IPS-18a (cell line): ENCODE measurements around the gene SARS2.

Experiments used
- H3K27ac ChIP-seq: one replicate; pipeline ENCODE4 v1.5.1; 2013; ENCODE audit warnings: low read length
- H3K27me3 ChIP-seq: one replicate; pipeline ENCODE4 v1.6.1; 2013; ENCODE audit warnings: mild to moderate bottlenecking, low read length; ENCODE audit not compliant: control insufficient read depth, insufficient read depth
- H3K36me3 ChIP-seq: one replicate; pipeline ENCODE4 v1.6.1; 2013; ENCODE audit warnings: low read depth, low read length; ENCODE audit not compliant: control insufficient read depth
- H3K4me1 ChIP-seq: one replicate; pipeline ENCODE4 v1.6.1; 2013; ENCODE audit warnings: low read depth, low read length; ENCODE audit not compliant: control insufficient read depth
- H3K4me3 ChIP-seq: one replicate; pipeline ENCODE4 v1.5.1; 2013; ENCODE audit warnings: low read length
- H3K9ac ChIP-seq: one replicate; pipeline ENCODE4 v1.6.1; 2013; ENCODE audit warnings: mild to moderate bottlenecking, low read length, moderate library complexity
- H3K9me3 ChIP-seq: one replicate; pipeline ENCODE4 v1.6.1; 2013; ENCODE audit warnings: low read depth, low read length; ENCODE audit not compliant: control insufficient read depth

Gene SARS2

DNA sequence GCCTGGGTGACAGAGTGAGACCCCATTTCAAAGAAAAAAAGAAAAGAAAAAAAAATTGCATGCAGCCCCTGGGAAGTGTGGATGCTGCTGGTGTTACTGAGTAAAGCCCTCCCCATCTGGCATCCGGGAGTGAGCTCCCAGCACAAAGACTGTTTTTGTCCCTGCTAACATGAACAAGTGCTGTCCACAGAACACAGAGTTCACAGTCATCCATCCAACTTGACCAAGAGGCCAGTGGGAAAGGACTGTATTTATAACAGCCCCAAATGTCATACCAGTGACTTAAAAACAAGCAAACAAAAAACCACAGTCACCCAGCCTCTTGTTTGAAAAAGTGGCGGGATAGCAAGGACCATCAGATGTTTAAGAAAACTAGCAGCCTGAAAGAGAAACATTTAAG is 34.2 kb upstream of the SARS2 start:
- no peak overlapping the region for H3K27ac ChIP-seq
- H3K4me1 ChIP-seq, result no peaks in the 10 kb centered on the region
- H3K27me3 ChIP-seq, result no peaks in the 10 kb centered on the region
- H3K36me3 ChIP-seq, result no peaks in the 10 kb centered on the region
- no peak overlapping the region for H3K4me3 ChIP-seq
- no peak overlapping the region for H3K9ac ChIP-seq
- H3K9me3 ChIP-seq, result no peaks in the 10 kb centered on the region

DNA sequence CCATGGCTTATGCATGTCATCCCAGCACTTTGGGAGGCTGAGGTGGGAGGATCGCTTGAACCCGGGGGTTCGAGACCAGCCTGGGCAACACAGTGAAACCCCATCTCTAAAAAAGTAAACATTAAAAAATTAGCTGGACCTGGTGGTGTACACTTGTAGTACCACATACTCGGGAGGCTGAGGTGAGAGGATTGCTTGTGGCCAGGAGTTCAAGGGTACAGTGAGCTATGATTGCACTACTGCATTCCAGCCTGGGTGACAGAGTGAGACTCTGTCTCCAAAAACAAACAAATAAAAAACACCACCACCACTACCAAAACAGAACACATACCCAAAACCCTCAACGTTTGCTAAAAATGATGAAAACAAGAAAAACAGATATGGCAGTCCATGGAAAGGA is 29.1 kb upstream of the SARS2 start:
- Histone ChIP-seq H3K4me1 (no peaks in the 10 kb centered on the region), H3K4me3 (no peak overlapping the region), H3K36me3 (no peaks in the 10 kb centered on the region), H3K27me3 (no peaks in the 10 kb centered on the region), H3K9me3 (no peaks in the 10 kb centered on the region), H3K9ac (no peak overlapping the region), H3K27ac (no peak overlapping the region)

DNA sequence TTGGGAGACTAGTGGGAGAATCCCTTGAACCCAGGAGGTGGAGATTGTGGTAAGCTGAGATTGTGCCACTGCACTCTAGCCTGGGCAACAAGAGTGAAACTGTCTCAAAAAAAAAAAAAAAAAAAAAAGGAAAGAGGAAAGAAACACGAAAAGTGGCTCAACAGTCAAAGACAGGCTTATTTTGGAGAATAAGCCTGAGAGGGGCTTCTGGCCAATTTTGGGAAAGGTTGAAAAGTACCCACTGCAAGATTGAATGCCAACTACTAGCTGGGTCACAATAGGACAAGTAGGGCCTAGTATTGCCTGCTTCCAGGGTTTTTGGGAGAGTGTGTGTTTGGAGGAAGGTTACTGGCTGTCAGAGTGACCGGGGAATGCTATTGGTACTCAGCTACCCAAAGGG is 27.7 kb upstream of the SARS2 start:
- H3K27ac ChIP-seq, result no peak overlapping the region
- H3K27me3 ChIP-seq, result no peaks in the 10 kb centered on the region
- no peak overlapping the region for H3K9ac ChIP-seq
- no peaks in the 10 kb centered on the region for H3K4me1 ChIP-seq
- no peak overlapping the region for H3K4me3 ChIP-seq
- no peaks in the 10 kb centered on the region for H3K9me3 ChIP-seq
- H3K36me3 ChIP-seq, result no peaks in the 10 kb centered on the region

DNA sequence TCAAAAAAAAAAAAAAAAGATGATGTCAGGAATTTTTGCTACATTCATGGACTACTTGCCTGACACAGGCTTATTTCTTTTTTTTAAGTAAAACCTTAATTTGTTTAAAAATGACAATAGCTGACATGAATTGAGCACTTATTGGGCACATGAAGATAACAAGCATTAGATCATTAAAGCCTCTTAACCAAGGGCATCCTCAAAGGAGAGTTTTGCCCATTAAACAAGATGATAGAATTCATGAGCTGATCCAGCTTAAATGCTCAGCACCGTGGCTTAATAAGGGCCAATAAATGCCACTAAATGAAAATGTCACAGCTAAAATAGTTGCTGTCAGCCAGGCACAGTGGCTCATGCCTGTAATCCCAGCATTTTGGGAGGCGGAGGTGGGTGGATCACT is 25.7 kb upstream of the SARS2 start:
- H3K27me3 ChIP-seq, result no peaks in the 10 kb centered on the region
- no peaks in the 10 kb centered on the region for H3K4me1 ChIP-seq
- H3K9ac ChIP-seq, result no peak overlapping the region
- H3K36me3 ChIP-seq, result no peaks in the 10 kb centered on the region
- H3K9me3 ChIP-seq, result no peaks in the 10 kb centered on the region
- no peak overlapping the region for H3K27ac ChIP-seq
- no peak overlapping the region for H3K4me3 ChIP-seq

DNA sequence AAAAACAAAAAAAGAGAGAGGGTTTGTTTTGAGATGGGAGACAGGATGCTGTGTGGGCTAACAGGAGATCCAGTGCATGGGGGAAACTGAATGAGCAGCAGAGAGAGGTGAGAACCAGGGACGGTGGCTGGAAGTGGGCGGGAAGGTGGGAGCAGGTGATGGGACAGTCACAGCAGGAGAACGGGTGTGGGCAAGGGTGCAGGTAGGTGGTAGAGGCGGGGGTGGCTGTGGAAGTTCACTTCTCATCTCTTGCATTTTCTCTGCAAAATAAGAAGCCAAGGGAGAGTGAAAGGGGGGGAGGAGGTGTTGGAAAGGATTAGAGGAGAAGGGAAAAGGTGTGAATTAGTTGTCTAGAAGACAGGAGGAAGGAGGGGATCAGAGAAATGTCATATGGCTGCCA is 23.1 kb upstream of the SARS2 start:
- H3K4me3 ChIP-seq, result no peak overlapping the region
- H3K36me3 ChIP-seq, result no peaks in the 10 kb centered on the region
- no peaks in the 10 kb centered on the region for H3K9me3 ChIP-seq
- H3K27me3 ChIP-seq, result no peaks in the 10 kb centered on the region
- no peaks in the 10 kb centered on the region for H3K4me1 ChIP-seq
- no peak overlapping the region for H3K9ac ChIP-seq
- no peak overlapping the region for H3K27ac ChIP-seq

DNA sequence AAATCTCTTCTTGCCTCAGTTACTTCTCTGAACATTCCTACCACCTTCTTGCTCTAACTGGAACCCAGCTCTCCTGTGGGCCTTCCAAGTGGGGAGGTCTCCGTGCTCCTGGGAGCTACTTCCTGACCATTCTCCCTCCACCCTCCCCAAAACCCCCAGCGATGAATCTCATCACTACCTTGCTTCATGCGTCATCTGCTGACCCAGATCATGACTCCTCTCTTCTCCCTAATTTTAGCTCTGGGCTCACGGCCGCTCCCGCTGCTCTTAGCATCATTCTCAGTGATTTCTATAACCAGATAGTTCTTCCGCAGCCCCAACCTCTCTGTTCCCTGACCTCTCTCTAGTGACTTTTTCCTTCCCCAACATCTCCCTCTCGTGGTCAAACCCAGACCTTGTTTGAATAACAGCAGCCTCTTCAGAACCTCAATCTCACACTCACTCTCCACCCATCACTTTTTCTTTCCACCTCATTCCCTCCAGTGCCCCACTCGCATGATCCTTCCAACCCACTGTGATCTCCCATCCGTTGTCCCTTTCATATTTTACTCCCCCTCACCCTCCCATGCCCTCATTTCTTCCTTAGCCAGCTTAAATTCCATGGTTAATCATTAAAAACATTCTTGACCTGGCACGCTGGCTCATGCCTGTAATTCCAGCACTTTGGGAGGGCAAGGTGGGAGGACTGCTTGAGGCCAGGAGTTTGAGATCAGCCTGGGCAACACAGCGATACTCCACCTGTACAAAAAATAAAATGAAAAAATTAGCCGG is 22.0 kb upstream of the SARS2 start:
- Histone ChIP-seq H3K4me1 (no peaks in the 10 kb centered on the region), H3K36me3 (no peaks in the 10 kb centered on the region), H3K9ac (no peak overlapping the region), H3K27ac (no peak overlapping the region), H3K9me3 (no peaks in the 10 kb centered on the region), H3K4me3 (no peak overlapping the region), H3K27me3 (no peaks in the 10 kb centered on the region)

DNA sequence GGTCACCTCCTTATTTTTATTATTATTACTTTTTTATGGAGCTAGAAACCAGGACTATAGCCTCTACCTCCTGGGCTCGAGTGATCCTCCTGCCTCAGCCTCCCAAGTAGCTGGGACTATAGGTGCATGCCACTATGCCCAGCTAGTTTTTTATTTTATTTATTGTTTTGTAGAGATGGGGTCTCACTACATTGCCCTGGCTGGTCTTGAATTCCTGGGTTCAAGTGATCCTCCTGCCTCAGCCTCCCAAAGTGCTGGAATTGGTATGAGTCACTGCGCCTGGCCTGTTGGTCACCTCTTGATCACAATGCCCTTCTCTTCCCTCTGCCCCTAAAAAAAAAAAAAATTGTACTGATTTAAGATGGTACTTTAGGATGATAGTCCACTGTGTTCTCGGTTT is 20.6 kb upstream of the SARS2 start:
- Histone ChIP-seq H3K27me3 (no peaks in the 10 kb centered on the region), H3K9ac (no peak overlapping the region), H3K4me3 (no peak overlapping the region), H3K9me3 (no peaks in the 10 kb centered on the region), H3K36me3 (no peaks in the 10 kb centered on the region), H3K4me1 (no peaks in the 10 kb centered on the region), H3K27ac (no peak overlapping the region)

DNA sequence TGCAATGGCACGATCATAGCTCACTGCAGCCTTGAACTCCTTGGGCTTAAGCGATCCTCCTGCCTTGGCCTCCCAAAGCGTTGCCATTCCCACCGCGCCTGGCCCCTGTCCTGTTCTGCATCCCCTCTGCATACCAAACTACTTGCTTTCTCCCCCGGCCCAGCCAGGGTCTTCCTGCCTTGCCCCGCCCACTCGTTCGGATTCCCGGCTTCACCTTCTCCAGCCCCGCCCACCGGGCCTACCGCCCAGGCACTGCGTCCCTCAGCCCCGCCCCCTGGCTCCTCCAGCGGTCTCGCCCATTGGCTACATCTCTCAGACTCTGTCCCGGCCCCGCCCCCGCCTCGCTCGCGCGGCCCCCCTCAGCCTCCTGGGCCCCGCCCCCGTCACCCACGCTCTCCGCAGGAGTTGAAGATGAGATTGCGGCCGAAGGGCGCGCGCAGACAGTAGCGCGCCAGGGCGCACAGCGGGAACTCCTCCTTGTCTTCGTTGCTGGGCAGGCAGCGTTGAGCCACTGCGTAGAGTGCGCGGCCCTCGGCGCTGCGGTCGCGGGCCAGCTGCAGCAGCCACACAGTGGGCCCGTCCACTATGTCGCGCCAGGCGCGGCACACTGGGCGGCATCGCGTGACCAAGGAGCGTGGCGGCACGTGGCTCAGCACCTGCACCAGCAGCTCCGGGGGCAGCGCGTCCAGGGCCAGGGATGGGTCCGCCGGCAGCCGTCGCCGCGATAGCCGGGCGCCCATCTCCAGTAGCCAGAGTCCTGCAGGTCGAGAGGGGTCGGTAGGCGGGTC is 19.2 kb upstream of the SARS2 start:
- H3K4me3 ChIP-seq, result peak overlapping the region; percentile 65
- no peaks in the 10 kb centered on the region for H3K9me3 ChIP-seq
- no peak overlapping the region for H3K27ac ChIP-seq
- H3K9ac ChIP-seq, result no peak overlapping the region
- no peaks in the 10 kb centered on the region for H3K27me3 ChIP-seq
- no peaks in the 10 kb centered on the region for H3K4me1 ChIP-seq
- no peaks in the 10 kb centered on the region for H3K36me3 ChIP-seq

DNA sequence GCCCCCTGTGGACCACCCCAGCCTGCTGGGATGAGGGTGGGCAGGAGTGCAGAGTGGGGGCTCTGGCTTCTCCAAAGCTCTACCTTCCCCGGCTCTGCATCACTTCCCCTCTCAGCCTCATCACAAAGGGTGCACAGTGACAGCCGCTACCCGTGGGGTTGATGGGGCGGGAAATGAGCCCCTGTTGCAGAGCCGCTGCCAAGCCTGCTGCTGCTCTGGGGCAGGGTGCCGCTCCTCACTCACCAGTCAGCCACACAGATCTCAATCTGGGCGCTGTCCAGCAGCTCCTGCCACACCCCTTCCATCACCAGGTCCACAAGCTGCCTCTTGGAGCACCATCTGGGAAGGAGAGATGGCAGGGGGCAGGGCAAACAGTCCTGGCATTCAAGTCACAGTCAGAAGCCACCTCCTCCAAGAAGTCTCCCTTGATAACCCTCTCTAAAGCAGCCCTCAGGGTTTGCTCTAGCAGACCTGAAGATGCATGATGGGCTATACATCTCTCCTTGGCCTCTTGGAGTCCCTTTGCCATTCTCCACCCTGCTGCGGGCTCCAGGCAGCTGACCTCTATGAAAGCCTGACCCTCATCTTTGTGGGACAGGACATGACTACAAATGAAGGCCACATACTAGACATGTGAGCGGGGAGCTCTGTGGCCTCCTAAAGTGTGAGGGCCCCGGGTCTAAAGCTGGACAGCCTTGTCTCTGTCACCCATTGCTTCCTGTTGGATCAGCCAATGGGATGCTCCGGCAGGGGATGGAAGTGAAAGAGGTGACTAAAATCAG is 15.9 kb upstream of the SARS2 start:
- Histone ChIP-seq H3K4me1 (no peaks in the 10 kb centered on the region), H3K4me3 (no peak overlapping the region), H3K27me3 (no peaks in the 10 kb centered on the region), H3K27ac (no peak overlapping the region), H3K9ac (no peak overlapping the region), H3K9me3 (no peaks in the 10 kb centered on the region), H3K36me3 (no peaks in the 10 kb centered on the region)

DNA sequence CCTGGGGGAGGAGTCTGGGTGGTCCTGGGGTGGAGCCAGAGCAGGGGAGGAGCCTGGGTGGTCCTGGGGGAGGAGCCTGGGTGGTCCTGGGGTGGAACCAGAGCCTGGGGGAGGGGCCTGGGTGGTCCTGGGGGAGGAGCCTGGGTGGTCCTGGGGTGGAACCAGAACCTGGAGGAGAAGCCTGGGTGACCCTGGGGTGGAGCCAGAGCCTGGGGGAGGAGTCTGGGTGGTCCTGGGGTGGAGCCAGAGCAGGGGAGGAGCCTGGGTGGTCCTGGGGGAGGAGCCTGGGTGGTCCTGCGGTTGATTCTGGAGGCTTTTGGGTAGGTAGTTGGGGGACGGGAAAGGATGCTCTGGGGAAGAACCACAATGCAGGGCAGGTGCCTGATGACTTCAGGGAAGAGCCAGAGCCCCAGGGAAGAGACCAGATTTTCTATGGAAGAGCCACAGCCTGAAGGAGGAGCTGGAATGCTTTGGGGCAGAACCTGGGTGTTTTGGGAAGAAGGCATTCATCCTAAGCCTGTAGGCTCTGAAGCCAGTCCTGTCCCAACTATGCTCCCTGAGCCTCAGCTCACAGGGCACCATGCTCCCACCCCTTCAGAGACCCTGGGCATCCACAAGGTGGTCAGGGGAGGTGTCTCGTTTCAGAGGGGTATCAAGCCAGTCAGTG is 15.1 kb upstream of the SARS2 start:
- Histone ChIP-seq H3K27me3 (no peaks in the 10 kb centered on the region), H3K9me3 (no peaks in the 10 kb centered on the region), H3K4me1 (no peaks in the 10 kb centered on the region), H3K27ac (no peak overlapping the region), H3K9ac (no peak overlapping the region), H3K4me3 (no peak overlapping the region), H3K36me3 (no peaks in the 10 kb centered on the region)

DNA sequence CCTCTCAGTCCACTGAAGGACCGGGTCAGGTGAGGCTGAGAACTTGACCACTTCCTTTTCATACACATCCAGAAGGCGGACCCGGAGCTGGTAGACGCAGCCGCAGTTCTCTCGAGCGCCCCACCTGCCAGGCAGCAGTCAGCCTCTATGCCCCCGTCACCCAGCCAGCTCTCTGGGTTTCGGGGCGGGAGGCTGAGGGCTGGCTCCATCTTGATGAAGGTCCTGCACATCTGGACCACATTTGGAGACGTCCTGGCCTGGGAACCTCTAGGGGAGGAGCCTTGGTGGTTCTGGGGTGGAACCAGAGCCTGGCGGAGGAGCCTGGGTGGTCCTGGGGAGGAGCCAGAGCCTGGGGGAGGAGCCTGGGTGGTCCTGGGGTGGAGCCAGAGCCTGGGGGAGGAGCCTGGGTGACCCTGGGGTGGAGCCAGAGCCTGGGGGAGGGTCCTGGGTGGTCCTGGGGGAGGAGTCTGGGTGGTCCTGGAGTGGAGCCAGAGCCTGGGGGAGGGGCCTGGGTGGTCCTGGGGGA is 14.5 kb upstream of the SARS2 start:
- no peak overlapping the region for H3K27ac ChIP-seq
- H3K4me3 ChIP-seq, result no peak overlapping the region
- no peaks in the 10 kb centered on the region for H3K4me1 ChIP-seq

More for the DNA sequence above, 14.5 kb upstream of the SARS2 start:
- Histone ChIP-seq H3K9ac (no peak overlapping the region), H3K36me3 (no peaks in the 10 kb centered on the region), H3K27me3 (no peaks in the 10 kb centered on the region), H3K9me3 (no peaks in the 10 kb centered on the region)
